DND-41 (cell line): Measurements from ENCODE around the gene STOML3.

Experiments
- EZH2 ChIP-seq: IDR thresholded peaks from 3 replicates; pipeline ENCODE4 v1.6.1; 2012; ENCODE audit warnings: borderline replicate concordance, low read depth, mild to moderate bottlenecking, moderate library complexity, low read length, inconsistent platforms; ENCODE audit not compliant: severe bottlenecking
- TF ChIP-seq, protein P1 (sequence below): IDR thresholded peaks from 2 replicates; pipeline ENCODE4 v1.5.1; 2012; ENCODE audit warnings: borderline replicate concordance, low read length, moderate library complexity, mild to moderate bottlenecking; ENCODE audit not compliant: poor library complexity, severe bottlenecking; ENCODE audit errors: extremely low read depth

DNA sequence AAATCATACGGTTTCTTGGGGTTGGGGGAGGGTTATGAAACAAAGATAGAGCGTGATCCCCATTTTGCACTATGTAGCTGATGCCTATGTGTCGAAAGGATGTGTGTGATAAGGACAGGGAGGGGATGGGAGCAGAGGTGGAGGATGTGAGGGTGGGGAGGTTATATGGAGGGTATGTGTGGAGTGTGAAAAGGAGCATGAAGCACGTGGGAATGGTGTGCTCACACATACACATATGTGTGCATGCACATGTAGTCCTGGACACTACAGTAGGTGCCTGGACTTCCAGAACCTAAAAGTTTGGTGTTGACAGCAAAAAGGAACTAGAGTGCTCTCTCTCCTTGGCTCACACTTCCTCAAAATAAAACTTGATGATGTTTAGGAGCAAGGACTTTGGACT is 25.4 kb downstream of the STOML3 start:
- TF ChIP-seq, protein P1, sequence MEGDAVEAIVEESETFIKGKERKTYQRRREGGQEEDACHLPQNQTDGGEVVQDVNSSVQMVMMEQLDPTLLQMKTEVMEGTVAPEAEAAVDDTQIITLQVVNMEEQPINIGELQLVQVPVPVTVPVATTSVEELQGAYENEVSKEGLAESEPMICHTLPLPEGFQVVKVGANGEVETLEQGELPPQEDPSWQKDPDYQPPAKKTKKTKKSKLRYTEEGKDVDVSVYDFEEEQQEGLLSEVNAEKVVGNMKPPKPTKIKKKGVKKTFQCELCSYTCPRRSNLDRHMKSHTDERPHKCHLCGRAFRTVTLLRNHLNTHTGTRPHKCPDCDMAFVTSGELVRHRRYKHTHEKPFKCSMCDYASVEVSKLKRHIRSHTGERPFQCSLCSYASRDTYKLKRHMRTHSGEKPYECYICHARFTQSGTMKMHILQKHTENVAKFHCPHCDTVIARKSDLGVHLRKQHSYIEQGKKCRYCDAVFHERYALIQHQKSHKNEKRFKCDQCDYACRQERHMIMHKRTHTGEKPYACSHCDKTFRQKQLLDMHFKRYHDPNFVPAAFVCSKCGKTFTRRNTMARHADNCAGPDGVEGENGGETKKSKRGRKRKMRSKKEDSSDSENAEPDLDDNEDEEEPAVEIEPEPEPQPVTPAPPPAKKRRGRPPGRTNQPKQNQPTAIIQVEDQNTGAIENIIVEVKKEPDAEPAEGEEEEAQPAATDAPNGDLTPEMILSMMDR: no peak
- no peak for TF ChIP-seq EZH2
